Stimulated activated CD8-positive, alpha-beta memory T cell treated with anti-CD3 and anti-CD28 coated beads, Interleukin-4, amount 100 ng/mL, for 4 hours (primary cell): ENCODE measurements around the gene IL22RA1.

Experiments used
- DNase-seq, 2 donors: peaks; one replicate each; pipeline ENCODE4 v3.0.0-alpha.2; 2020; ENCODE audit warnings: low read depth in 2 of 2, low spot score in 1 of 2

IL22RA1 gene

DNA sequence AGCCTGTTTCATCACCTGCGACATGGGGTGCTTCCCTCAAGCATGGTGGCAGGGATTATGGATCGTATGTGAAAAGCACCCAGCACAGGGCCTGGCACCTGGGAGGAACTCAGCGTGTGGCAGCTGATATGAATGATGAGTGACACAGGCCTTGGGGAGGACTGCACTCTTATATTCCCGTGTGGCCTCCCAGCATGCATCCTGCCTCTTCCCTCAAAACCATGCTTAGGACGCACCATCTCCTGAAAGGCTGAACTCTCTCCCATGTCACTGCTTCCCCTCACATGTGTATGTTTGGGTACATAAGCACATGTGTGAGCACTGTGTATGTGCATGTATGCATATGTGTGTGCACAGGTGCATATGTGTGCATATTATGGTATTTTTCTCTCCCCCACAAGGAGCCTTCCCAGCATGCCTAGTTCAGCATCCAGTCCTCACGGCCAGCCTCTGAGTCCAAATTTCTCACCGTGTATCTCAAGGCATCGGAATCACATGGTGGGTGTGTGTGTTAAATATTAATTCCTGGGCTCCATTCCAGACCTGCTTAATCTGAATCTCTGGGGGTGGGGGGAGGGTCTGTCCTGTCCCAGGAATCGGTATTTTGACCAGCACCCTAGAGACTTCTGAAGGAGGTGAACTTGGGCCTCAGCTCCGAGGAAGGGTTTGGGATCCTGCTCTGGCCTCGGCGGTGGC, 43.8 kb downstream of the IL22RA1 start:
- no peak for DNase-seq

DNA sequence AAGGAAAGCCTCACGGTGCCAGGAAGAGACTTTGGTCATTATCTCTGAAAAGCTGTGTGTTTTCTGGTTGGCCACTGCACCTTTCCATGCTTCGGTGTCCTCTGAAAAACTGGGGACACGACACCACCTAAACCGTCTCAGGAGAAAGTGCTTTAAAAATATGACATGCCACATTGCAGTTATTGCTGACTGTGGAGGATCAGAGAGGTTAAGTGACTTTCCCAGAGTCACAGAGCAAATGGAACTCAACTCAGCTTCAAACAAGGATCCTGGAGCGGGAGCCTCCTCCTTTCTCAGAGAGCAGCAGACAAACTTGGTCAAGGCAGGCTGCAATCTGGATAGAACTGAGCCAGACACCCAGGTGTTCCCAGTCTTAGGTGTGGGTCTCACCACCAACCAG, 44.8 kb downstream of the IL22RA1 start:
- no peak for DNase-seq

DNA sequence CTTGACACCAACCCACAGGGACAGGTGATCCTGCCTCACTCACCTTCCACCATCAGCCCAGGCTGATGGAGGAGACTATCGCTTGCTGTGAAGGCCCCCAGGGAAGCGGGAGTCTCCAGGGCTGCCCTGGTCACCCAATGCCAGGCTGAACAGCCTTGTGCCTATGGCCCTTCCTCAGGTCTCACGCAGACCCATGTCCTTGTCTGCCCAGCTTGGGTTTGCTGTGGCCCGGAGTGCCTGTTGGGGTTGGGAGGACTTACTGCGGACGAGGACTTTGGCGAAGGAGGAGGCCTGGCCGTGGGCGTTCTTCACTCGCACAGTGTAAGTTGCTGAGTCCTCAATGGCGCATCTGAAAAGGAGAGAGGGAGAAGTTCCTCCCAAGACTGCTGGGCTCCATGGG, 45.3 kb downstream of the IL22RA1 start:
- DNase-seq, result no peak

DNA sequence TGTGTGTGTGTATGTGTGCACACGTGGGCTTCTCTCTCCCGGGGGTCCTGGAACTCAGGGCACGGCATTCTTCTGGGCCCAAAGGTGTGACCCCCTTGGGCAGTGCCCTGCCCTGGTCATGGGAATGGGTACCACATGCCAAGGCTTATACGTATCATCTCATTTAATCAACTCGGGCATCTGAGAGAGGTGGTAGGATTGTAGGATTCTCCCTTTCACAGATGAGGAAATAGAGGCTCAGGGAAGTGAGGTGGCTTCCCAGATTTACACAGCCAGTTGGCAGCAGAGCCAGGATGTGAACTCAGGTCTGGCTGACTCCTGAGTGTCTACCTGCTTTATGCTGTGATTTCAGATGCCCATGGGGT, 46.2 kb downstream of the IL22RA1 start:
- DNase-seq, result no peak

DNA sequence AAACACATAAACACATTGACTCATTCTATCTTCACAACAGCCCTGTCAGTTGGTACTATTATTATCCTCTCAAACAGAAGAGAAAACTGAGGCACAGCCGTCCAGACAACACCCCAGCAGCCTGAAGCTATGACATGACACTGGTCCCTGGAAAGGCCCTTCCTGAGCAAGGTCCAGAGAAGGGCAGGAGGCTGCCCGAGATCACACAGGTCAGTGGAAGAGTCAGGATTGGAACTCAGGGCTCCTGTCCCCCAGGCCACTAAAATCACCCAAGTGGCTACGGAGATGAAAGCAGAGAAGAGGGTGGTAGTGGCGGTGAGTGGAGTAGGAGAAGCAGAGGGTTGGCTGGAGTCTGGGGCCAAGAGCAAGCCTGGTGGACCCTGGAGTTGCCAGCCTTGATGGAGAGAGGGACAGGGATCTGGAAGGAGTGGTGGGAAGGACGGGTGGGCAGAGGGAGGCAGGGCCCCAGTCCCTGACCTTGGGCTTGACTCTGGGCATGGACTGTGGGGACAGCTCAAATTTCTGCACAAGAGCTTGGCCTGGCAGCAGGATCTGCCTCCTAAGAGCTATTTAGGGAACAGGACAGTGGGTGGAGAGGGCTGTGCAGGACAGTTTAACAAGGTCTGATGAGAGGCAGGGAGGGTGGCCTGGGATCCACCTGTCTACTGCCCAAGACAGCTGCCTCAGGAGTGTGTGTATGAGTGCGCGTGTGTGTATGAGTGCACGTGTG, 46.8 kb downstream of the IL22RA1 start:
- no peak for DNase-seq

DNA sequence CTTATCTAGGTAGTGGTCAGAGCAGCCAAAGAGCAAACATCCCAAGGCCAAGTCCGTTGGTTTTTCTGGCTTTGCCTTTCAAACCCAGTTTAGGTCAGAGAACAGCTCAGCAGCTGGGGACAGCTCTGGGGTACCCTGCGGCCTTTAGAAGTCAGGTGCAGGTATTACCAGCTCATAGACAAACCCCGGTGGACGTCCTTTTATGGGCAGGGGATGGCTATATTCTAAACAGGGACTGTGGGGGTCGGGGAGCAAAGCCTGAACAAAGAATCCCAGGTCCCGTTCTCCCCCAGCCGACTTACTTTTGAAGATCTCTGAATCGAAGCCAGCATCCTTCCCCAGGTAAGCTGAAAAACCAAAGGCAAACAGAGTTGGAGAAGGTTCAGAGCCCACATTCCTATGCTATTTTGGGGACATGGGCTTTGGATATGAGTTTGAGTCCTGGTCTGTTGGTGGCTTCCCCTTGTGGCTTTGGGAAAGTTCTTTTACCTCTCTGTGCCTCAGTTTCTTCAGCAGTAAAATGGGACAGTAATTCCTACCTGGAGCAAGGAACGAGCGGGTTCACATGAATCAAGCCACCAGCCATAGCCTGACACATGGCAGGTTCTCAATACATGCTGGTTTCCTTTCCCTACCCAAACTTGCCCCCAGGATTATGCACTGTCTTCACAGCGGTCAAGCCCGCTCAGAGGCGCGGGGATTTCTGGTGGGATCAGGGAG, 47.6 kb downstream of the IL22RA1 start:
- DNase-seq, result no peak

DNA sequence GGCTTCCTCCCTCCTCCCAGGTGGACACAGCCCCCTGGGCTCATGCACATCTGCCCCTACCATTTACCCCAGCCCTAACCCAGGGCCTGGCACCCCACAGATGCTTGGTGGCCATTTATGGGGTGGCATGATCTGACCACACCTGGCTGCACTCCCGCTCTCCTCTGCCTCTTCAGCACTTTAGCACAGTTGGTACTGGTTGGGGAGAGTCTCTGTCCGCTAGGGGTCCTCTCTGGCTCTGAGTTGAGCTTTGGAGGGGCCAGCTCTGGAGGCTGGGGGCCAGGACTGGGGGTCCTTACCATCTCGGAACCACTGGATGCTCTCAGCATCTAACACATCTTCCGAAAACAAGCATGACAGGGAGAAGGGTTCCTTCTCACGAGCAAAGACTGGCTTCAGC, 48.4 kb downstream of the IL22RA1 start:
- DNase-seq, result no peak

DNA sequence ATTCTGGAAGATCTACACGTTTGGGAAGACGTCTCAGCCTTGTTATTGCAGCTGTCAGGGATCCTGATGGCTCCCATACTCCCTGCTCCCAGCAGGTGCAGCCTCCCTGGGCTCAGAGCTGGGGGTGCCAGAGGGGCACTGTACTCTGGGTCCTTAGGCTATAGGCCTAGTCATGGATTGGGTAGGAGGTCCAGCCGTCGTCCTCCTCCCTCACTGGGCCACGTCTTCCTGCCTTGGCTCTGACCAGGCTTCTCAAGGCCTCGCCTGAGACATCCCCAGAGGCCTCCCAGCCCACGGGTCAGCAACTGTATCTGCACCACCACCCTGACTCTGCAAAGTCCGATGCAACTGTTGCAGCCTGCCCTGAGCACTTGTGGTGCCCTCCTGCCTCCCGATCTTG, 49.2 kb downstream of the IL22RA1 start:
- DNase-seq, result no peak

DNA sequence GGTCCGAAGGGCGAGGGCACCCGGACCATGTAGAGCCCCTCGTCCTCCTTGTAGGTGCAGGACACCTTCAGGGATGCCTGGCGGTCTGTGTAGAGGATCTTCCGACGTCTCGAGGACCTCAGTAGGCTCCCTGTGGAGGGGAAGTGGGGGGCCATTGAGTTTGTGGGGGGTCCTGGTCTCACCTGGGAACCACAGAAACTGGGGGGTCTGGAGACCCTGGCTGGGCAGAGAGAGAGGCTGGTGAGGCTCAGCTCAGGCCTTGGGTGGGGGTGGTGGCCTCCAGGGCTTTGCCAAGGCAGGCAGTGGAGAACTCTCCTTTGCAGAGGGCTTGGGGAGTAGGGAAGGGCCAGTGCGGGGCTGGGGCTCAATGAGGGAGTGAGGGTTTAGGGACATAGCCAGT, 50.0 kb downstream of the IL22RA1 start:
- DNase-seq, result no peak

DNA sequence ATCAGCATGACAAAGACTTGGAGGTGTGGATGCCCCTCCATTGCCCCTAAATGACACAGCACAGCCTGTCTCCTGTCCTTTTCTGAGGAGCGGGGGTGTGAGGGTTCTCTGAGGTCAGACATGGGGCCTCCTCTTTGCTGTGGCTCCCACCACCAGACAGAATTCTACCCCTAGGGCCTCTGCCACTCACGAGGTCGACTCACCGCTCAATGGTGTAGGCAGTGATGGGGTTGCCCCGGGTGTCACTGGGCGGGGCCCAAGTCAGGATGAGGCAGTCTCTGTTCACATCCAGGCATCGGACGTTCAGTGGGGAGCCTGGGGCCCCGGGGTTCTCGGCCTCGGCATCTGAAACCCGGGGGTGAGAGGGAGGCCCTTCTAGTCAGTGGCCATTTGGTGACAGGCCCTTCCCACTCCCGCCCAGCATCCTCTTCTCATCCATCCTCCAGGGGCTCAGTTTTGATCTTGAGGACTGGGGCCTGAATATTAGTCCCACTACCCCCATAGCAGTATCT, 50.9 kb downstream of the IL22RA1 start:
- DNase-seq, result no peak

DNA sequence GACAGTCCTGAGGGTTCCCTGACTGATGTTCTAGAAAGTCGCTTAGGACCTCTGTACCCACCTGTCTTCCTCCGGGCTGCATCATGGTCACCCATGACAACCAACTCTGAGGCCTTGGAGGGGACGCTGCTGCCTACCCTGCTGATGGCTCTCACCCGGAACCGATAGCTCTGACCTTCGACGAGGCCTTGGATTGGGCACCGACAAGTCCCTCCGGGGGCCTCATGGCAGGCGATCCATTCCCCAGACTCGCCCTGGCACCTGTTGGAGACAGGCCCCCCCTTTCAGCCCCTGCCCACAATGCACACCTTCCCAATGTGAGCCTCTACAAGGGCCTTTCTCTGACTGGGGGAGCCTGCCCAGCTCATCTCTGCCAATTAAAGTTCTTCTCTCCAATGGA, 52.2 kb downstream of the IL22RA1 start:
- no peak for DNase-seq

DNA sequence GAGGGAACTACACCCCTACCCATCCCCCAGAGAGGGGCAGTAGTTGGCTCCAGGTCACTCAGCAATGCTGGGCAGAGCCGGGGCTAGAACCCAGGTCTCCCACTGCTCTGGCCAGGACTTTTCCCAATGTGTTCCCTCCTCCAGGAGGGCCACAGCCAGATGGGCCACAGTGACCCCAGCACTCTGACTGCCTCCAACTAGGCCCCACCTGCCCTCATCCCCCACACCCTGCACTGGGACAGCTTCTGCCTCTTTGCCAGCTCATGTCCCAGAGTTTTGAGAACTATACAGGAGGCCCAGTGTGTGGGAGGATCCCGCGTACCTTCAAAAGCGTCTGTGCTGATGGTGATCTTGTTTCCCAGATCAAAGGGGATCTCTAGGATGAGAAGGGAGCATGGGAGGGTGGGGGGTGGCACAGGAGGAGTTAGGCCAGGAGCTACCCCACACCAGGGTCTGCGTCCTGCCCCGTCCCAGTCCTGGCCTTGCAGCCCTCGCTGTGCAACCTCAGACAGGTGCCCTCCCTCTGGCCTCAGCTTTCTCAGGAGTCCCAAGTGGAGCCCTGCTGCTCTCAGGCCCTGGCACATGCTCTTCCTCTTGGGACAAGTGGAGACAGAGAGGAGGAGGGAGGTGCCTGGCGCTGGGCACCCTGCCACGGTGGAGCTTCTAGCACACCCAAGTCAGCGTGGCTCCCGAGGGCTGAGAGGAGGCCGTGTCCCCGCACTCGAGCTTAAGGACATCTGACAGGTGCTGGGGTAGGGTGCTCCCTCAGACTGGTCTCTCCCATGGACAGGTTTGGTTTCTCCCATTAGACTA, 53.0 kb downstream of the IL22RA1 start:
- no peak for DNase-seq

DNA sequence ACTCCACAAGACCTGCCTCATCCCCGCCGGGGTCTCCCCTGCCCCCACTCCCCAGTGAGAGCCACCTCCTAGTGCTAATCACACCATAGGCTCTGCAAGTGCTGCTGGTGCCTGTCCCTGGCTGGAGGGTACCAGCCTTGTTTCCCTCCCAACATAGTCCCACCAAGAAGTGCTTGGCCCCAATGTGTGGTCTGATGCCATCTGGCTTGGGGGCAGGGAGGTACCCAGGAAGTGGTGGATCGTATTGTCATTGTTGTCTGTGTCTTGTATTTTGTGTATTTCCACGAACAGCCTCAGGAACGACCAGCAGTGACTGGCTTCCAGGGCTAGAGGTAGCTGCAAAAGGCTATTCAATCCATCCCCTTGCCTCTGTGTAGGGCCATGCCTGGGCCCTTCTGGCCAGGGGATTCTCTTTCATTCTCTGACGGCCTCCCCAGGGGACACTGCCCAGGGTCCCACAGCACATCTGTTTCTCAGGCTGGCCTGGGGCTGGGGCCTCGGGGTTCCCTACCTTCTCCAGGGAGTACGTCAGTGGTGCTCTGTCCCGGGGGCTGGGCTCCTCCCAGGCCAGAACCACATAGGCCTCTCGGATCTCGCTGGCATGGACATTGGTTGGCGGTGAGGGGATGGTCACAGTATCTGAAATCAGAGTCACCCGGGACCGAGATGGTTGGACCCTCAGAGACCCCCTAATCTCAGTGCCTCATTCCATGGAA, 53.8 kb downstream of the IL22RA1 start:
- no peak for DNase-seq

DNA sequence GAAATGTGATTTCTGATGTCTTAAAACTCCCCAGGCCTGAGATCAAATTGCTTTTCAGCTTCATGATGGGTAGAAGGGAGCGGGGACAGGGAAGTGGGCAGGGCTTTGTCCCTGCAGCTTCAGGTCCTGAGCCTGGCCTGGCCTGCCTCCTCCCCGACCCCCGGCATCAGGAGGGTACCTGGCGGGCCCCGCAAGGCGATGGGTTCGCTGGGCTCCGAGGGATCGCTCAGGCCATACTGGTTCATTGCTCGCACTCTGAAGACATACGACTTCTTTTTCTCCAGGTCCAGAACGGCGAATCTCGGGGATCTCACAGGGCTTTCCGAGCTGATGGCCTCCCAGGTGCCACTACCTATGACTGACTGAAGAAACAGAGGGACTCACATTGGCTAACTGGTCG, 56.5 kb downstream of the IL22RA1 start:
- DNase-seq, result no peak

DNA sequence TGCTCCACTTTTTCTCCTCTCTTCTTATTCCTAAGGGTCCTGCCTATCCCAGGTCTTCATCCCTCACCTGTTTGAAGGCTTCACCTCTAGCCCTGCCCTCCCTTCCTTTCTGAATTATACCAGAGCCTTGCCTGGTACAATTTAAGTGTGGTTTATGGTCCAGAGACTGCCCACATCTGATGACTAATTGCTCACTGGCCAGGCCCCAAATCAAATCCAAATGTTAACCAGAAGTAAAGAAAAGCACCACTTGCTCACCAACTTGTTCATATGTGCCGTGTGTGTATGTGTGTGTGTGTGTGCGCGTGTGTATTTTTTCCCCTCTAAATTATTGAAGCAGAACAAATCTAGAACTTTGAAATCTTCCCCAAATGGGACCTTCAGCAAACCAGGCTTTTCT, 57.4 kb downstream of the IL22RA1 start:
- DNase-seq, result no peak

DNA sequence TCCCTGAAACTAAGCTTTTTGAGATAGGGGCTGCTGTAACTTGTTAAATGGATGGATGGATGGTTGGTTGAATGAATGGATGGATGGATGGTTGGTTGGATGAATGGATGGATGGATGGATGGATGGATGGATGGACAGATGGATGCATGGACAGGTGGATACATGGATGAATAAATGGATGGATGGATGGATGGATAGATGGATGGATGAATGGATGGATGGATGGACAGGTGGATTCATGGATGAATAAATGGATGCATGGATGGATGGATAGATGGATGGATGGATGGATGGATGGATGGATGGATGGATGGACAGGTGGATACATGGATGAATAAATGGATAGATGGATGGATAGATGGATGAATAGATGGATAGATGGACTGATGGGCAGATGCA, 57.9 kb downstream of the IL22RA1 start:
- DNase-seq, result no peak

DNA sequence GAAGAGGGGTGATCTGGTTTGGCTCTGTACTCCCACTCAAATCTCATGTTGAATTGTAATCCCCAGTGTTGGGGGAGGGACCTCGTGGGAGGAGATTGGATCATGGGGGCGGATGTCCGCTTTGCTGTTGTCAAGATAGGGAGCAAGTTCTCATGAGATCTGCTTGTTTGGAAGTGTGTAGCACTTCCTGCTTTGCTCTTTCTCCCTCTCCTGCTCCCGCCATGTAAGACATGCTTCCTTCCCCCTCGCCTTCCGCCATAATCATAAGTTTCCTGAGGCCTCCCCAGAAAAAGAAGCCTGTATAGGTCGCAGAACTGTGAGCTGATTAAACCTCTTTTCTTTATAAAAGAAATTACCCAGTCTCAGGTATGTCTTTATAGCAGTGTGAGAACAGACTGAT, 58.9 kb downstream of the IL22RA1 start:
- DNase-seq, result no peak

DNA sequence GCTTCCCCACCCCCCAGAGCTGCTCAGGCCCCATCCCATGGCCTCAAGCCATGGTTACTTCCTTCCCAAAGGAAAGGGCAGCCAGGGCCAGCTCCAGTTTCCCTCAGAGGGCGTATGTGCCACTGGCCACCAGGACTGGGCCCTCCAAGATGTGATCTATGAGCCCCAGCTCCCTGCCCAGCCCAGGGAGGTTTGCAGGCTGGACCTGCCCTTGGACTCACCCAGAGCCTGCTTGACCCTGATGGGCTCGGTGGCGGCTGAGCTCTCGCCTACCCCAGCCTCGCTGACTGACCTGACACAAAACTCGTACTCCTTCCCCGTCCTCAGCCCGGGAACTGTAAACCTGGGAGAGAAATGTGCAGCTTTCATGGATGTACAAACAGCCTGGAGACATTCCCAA, 60.6 kb downstream of the IL22RA1 start:
- no peak for DNase-seq

DNA sequence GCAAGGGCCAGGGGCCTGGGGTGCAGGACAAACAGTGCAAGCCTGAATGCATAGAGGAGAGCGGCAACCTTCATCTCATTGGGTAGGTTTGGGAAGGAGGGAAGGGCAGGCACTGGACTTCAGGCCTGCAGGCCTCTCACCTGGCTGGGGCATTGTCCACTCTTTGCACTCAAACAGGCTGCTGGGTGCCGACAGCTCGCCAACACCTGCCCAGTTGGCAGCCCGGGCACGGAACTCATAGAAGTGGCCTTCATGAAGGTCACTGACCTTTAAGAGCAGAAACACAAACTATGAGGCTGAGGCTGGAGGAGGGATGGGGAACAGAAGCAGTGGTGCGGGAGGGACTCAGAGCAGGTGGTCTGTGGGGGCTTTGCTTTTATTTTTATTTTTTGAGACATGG, 61.8 kb downstream of the IL22RA1 start:
- no peak for DNase-seq

DNA sequence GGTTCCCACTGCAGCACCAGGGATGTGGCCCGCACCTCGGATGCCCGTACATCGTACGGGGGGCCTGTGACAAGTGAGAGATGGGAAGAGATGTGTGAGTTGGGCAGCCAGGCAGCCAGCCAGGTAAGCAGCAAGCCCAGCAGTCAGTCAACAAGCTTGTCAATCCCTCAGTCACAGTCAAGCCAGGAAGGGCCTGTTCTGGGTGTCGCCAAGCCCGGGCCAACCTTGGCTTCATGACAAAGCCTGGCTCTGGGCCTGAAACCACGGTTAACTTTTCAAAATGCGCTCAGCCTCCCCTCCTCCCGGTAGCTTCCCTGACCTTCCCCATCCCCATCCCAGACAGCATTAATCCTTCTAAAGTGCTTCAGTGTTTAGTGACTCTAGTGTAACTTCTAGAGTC, 62.8 kb downstream of the IL22RA1 start:
- no peak for DNase-seq
